Uterus (tissue), 2 donors: Measurements from ENCODE around the gene CUL3.

Source experiments
- POLR2A ChIP-seq, 2 donors: fragments of 450-650 bp; IDR thresholded peaks; one replicate each; pipeline ENCODE4 v1.6.1; 2016; ENCODE audit warnings: antibody characterized with exemption in 2 of 2, mild to moderate bottlenecking in 1 of 2, moderate library complexity in 1 of 2
- TF ChIP-seq, protein P1 (sequence below), 4 experiments: fragments of 200-600 bp in 2 of 4; fragments of 450-650 bp in 2 of 4; sonication (generic) in 2 of 4; IDR thresholded peaks; one replicate each; pipeline ENCODE4 v1.5.1; 2016 to 2019; ENCODE audit warnings: antibody characterized with exemption in 4 of 4, mild to moderate bottlenecking in 2 of 4, moderate library complexity in 1 of 4

DNA sequence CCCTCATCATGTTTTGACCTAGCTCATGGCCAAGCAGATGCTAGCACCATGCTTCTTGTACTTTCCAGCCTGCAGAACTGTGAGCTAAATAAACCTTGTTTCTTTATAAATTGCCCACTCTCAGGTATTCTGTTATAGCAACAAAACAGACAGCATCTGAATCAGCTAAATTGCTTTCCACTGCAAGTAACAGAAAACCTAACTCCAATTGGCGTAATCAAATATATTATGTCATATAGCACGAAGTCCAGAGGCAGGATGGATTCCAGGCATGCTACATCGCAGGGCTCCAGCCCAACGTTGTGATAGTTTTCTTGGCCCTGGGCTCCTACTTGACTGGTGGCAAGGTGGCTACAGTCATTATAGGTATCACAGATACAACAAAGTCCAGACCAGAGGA lies 10.4 kb upstream of the CUL3 start:
- no peak for TF ChIP-seq POLR2A (IDR thresholded peaks at IDR 0.05)
- TF ChIP-seq, protein P1, sequence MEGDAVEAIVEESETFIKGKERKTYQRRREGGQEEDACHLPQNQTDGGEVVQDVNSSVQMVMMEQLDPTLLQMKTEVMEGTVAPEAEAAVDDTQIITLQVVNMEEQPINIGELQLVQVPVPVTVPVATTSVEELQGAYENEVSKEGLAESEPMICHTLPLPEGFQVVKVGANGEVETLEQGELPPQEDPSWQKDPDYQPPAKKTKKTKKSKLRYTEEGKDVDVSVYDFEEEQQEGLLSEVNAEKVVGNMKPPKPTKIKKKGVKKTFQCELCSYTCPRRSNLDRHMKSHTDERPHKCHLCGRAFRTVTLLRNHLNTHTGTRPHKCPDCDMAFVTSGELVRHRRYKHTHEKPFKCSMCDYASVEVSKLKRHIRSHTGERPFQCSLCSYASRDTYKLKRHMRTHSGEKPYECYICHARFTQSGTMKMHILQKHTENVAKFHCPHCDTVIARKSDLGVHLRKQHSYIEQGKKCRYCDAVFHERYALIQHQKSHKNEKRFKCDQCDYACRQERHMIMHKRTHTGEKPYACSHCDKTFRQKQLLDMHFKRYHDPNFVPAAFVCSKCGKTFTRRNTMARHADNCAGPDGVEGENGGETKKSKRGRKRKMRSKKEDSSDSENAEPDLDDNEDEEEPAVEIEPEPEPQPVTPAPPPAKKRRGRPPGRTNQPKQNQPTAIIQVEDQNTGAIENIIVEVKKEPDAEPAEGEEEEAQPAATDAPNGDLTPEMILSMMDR (IDR thresholded peaks at IDR 0.05) = no peak
